Activated B cell treated with CpG ODN at 0.5 μM for 24 hours (primary cell): ENCODE results near the gene WDR64. TPM values are rescaled to one million over a fixed set of nuclear protein-coding genes. Genes with fewer than 3 reads are reported as not detected.

Experiments used
- ATAC-seq: fragments of 200-7000 bp; cut with Tn5 transposase; one replicate; pipeline ENCODE4 v1.10.0; 2021; ENCODE audit warnings: low read depth, mild to moderate bottlenecking, moderate library complexity
- CTCF ChIA-PET: fragments of 350-600 bp; sonication (Branson Sonifier 250); formaldehyde crosslinking; loops from one replicate; lab custom pipeline; 2021; ENCODE audit warnings: antibody characterized with exemption; lab: Charles Lee
- POLR2A ChIA-PET: fragments of 350-600 bp; sonication (Branson Sonifier 250); formaldehyde crosslinking; loops from one replicate; lab custom pipeline; 2021; ENCODE audit warnings: antibody characterized with exemption; lab: Charles Lee
- DNase-seq: peaks from one replicate; pipeline ENCODE4 v3.0.0; 2022
- H3K27ac Mint-ChIP-seq: one replicate; pipeline ENCODE4 v1.8.0; 2020; ENCODE audit warnings: mixed read lengths
- H3K27me3 Mint-ChIP-seq: one replicate; pipeline ENCODE4 v1.8.0; 2021; ENCODE audit warnings: mixed read lengths
- H3K36me3 Mint-ChIP-seq: one replicate; pipeline ENCODE4 v1.8.0; 2021; ENCODE audit warnings: low read depth, mixed read lengths
- H3K4me1 Mint-ChIP-seq: one replicate; pipeline ENCODE4 v1.8.0; 2021; ENCODE audit warnings: mixed read lengths
- H3K4me3 Mint-ChIP-seq: one replicate; pipeline ENCODE4 v1.8.0; 2020; ENCODE audit warnings: mild to moderate bottlenecking, mixed read lengths
- H3K9me3 Mint-ChIP-seq: one replicate; pipeline ENCODE4 v1.8.0; 2020; ENCODE audit warnings: mixed read lengths
- intact Hi-C: fragments of 100-400 bp; cut with micrococcal nuclease; formaldehyde crosslinking; loops from one replicate; pipeline ENCODE4 v1.15.1; 2024
- total RNA-seq: library from RNA; stranded (reverse); gene quantifications from 2 replicates; pipeline ENCODE4 v1.2.3, GENCODE V29; 2022
- TF ChIP-seq, protein P1 (sequence below): fragments of 200-600 bp; IDR thresholded peaks from one replicate; pipeline ENCODE4 v1.8.0; 2022; ENCODE audit warnings: antibody characterized with exemption, mild to moderate bottlenecking

The WDR64 gene
- total RNA-seq, 1 donor from 2014 or later = 0.58 TPM

- TF ChIP-seq, protein P1, sequence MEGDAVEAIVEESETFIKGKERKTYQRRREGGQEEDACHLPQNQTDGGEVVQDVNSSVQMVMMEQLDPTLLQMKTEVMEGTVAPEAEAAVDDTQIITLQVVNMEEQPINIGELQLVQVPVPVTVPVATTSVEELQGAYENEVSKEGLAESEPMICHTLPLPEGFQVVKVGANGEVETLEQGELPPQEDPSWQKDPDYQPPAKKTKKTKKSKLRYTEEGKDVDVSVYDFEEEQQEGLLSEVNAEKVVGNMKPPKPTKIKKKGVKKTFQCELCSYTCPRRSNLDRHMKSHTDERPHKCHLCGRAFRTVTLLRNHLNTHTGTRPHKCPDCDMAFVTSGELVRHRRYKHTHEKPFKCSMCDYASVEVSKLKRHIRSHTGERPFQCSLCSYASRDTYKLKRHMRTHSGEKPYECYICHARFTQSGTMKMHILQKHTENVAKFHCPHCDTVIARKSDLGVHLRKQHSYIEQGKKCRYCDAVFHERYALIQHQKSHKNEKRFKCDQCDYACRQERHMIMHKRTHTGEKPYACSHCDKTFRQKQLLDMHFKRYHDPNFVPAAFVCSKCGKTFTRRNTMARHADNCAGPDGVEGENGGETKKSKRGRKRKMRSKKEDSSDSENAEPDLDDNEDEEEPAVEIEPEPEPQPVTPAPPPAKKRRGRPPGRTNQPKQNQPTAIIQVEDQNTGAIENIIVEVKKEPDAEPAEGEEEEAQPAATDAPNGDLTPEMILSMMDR = no peak
- no peak for DNase-seq
- intact Hi-C loops = no loop called here
- no peaks in the 10 kb centered on the region for H3K36me3 Mint-ChIP-seq
- H3K4me1 Mint-ChIP-seq = no peaks in the 10 kb centered on the region
- H3K27ac Mint-ChIP-seq = no peak overlapping the region
- ATAC-seq = no peak
- ChIA-PET CTCF (no interaction called here), POLR2A (no interaction called here)
- H3K4me3 Mint-ChIP-seq = no peak overlapping the region
- peaks cover 6% of the 10 kb centered on the region for H3K27me3 Mint-ChIP-seq
- no peaks in the 10 kb centered on the region for H3K9me3 Mint-ChIP-seq
Measured at GRCh38 chr1:241695246-241696171, 43.4 kb downstream of the WDR64 start.

DNA sequence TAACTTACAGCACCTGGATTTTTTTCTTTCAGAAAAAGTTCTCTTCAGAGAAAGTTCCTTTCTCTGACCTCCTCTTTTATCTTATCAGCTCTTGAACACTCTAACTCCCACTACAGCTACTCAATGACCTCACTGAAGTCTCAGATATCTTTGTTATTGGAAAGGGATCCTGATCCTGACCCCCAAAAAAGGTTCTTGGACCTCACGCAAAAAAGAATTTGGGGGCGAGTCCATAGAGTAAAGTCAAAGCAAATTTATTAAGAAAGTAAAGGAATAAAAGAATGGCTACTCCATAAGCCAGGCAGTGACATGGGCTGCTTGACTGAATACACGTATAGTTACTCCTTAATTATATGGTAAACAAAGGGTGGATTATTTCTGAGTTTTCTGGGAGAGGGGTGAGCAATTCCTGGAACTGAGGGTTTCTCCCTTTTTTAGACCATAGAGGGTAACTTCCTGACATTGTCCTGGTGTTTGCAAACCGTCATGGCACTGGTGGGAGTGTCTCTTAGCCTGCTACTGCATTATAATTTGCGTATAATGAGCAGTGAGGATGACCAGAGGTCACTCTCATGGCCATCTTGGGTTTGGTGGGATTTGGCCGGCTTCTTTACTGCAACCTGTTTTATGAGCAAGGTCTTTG lies 44.2 kb downstream of the WDR64 start:
- intact Hi-C loops = no loop called here
- Mint-ChIP-seq H3K9me3 (no peaks in the 10 kb centered on the region), H3K4me1 (no peaks in the 10 kb centered on the region), H3K27ac (no peak overlapping the region), H3K4me3 (no peak overlapping the region), H3K27me3 (peaks cover 5% of the 10 kb centered on the region), H3K36me3 (no peaks in the 10 kb centered on the region)
- TF ChIP-seq, protein P1 = no peak
- ATAC-seq (no peak), DNase-seq (no peak)
- ChIA-PET POLR2A (no interaction called here), CTCF (no interaction called here)

GRCh38 chr1:241696815-241697639 lies 44.9 kb downstream of the WDR64 start:
- ChIA-PET POLR2A (no interaction called here), CTCF (no interaction called here)
- intact Hi-C loops = no loop called here
- Mint-ChIP-seq H3K27me3 (peaks cover 5% of the 10 kb centered on the region), H3K27ac (no peak overlapping the region), H3K4me1 (no peaks in the 10 kb centered on the region), H3K9me3 (no peaks in the 10 kb centered on the region), H3K4me3 (no peak overlapping the region), H3K36me3 (no peaks in the 10 kb centered on the region)
- TF ChIP-seq, protein P1 = no peak
- no peak for DNase-seq
- no peak for ATAC-seq

DNA sequence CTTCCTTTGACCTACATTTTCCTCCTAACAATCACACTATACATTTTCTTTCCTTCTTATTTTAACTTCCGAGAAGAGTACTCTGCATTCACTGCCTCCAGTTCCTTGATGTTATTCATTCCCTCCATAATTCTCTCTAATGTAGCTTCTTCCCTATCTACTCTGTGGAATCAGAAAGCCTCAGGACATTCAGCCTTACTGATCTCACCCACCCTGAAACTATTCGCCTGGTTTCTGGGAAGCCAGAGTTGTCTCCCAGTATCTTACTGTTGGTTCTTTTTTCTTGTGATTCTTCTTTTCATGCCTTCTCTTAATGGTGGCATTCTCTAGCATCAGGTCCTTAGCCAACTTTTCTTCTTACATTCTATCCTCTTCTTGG lies 45.5 kb downstream of the WDR64 start:
- H3K9me3 Mint-ChIP-seq = no peaks in the 10 kb centered on the region
- intact Hi-C loops = no loop called here
- TF ChIP-seq, protein P1 = no peak
- H3K27ac Mint-ChIP-seq = no peak overlapping the region
- no peaks in the 10 kb centered on the region for H3K36me3 Mint-ChIP-seq
- no peaks in the 10 kb centered on the region for H3K4me1 Mint-ChIP-seq
- POLR2A ChIA-PET = no interaction called here
- peaks cover 5% of the 10 kb centered on the region for H3K27me3 Mint-ChIP-seq
- ATAC-seq = no peak
- H3K4me3 Mint-ChIP-seq = no peak overlapping the region
- CTCF ChIA-PET = no interaction called here
- DNase-seq = no peak

- CTCF ChIA-PET = no interaction called here
- H3K4me1 Mint-ChIP-seq = no peaks in the 10 kb centered on the region
- H3K27me3 Mint-ChIP-seq = peaks cover under 1% of the 10 kb centered on the region
- no peak for ATAC-seq
- no peak overlapping the region for H3K27ac Mint-ChIP-seq
- H3K9me3 Mint-ChIP-seq = peaks cover 3% of the 10 kb centered on the region
- POLR2A ChIA-PET = no interaction called here
- intact Hi-C loops = no loop called here
- no peaks in the 10 kb centered on the region for H3K36me3 Mint-ChIP-seq
- DNase-seq = no peak
- TF ChIP-seq, protein P1 = no peak
- H3K4me3 Mint-ChIP-seq = no peak overlapping the region
Measured at GRCh38 chr1:241698177-241698576, 46.1 kb downstream of the WDR64 start.
